HEK293 (cell line): ENCODE measurements around the gene SAMD4B.

Source experiments
- BCL6B ChIP-seq: fragments of 450-650 bp; formaldehyde crosslinking; IDR thresholded peaks from 2 replicates; pipeline ENCODE4 v1.5.1; 2017; ENCODE audit warnings: missing biosample characterization, missing genetic modification characterization
- CTCF ChIP-seq: fragments of 450-650 bp; formaldehyde crosslinking; IDR thresholded peaks from 2 replicates; pipeline ENCODE4 v1.5.1; 2016; ENCODE audit warnings: missing biosample characterization, missing genetic modification characterization
- INSM2 ChIP-seq: fragments of 450-650 bp; formaldehyde crosslinking; IDR thresholded peaks from 2 replicates; pipeline ENCODE4 v1.5.1; 2016; ENCODE audit warnings: missing biosample characterization, missing genetic modification characterization
- KLF17 ChIP-seq: fragments of 450-650 bp; formaldehyde crosslinking; IDR thresholded peaks from 2 replicates; pipeline ENCODE4 v1.5.1; 2016; ENCODE audit warnings: missing biosample characterization, missing genetic modification characterization
- PRDM1 ChIP-seq: fragments of 450-650 bp; formaldehyde crosslinking; IDR thresholded peaks from 2 replicates; pipeline ENCODE4; 2016; ENCODE audit warnings: missing biosample characterization, missing genetic modification characterization
- TCF7L2 ChIP-seq: IDR thresholded peaks from 2 replicates; pipeline ENCODE4 v1.6.1; 2011; ENCODE audit warnings: low read depth, mild to moderate bottlenecking, inconsistent platforms, low read length, moderate library complexity, borderline replicate concordance
- ZBTB21 ChIP-seq: fragments of 450-650 bp; formaldehyde crosslinking; IDR thresholded peaks from 2 replicates; pipeline ENCODE4 v1.5.1; 2017; ENCODE audit warnings: missing biosample characterization, missing genetic modification characterization
- ZBTB48 ChIP-seq: fragments of 450-650 bp; formaldehyde crosslinking; IDR thresholded peaks from 2 replicates; pipeline ENCODE4 v1.5.1; 2016; ENCODE audit warnings: missing biosample characterization, missing genetic modification characterization
- ZNF114 ChIP-seq: fragments of 450-650 bp; formaldehyde crosslinking; IDR thresholded peaks from 2 replicates; pipeline ENCODE4 v1.5.0; 2017; ENCODE audit warnings: missing biosample characterization, missing genetic modification characterization
- ZNF214 ChIP-seq: fragments of 450-650 bp; formaldehyde crosslinking; IDR thresholded peaks from 2 replicates; pipeline ENCODE4 v1.5.1; 2017; ENCODE audit warnings: missing biosample characterization, mild to moderate bottlenecking, missing genetic modification characterization, borderline replicate concordance
- ZNF223 ChIP-seq: fragments of 450-650 bp; formaldehyde crosslinking; IDR thresholded peaks from 2 replicates; pipeline ENCODE4 v1.5.1; 2016; ENCODE audit warnings: missing biosample characterization, missing genetic modification characterization
- ZNF280C ChIP-seq: fragments of 450-650 bp; formaldehyde crosslinking; IDR thresholded peaks from 2 replicates; pipeline ENCODE4 v1.5.1; 2016; ENCODE audit warnings: missing biosample characterization, missing genetic modification characterization
- ZNF391 ChIP-seq: fragments of 450-650 bp; formaldehyde crosslinking; IDR thresholded peaks from 2 replicates; pipeline ENCODE4 v1.5.1; 2016; ENCODE audit warnings: low read depth, missing biosample characterization, missing genetic modification characterization, borderline replicate concordance
- ZNF473 ChIP-seq: fragments of 450-650 bp; formaldehyde crosslinking; IDR thresholded peaks from 2 replicates; pipeline ENCODE4 v1.5.1; 2017; ENCODE audit warnings: missing biosample characterization, missing genetic modification characterization
- ZNF488 ChIP-seq: fragments of 450-650 bp; formaldehyde crosslinking; IDR thresholded peaks from 2 replicates; pipeline ENCODE4 v1.5.1; 2016; ENCODE audit warnings: missing biosample characterization, missing genetic modification characterization
- ZNF548 ChIP-seq: fragments of 450-650 bp; formaldehyde crosslinking; IDR thresholded peaks from 2 replicates; pipeline ENCODE4 v1.5.1; 2016; ENCODE audit warnings: missing biosample characterization, missing genetic modification characterization
- ZNF549 ChIP-seq: fragments of 450-650 bp; IDR thresholded peaks from 2 replicates; pipeline ENCODE4 v1.5.1; 2018; ENCODE audit warnings: missing biosample characterization, missing genetic modification characterization, mild to moderate bottlenecking, inconsistent platforms, moderate library complexity
- ZNF561 ChIP-seq: fragments of 450-650 bp; IDR thresholded peaks from 2 replicates; pipeline ENCODE4 v1.5.1; 2018; ENCODE audit warnings: missing biosample characterization, missing genetic modification characterization, borderline replicate concordance
- ZNF571 ChIP-seq: fragments of 450-650 bp; formaldehyde crosslinking; IDR thresholded peaks from 2 replicates; pipeline ENCODE4 v1.5.0; 2017; ENCODE audit warnings: missing biosample characterization, missing genetic modification characterization
- ZNF658 ChIP-seq: fragments of 450-650 bp; formaldehyde crosslinking; IDR thresholded peaks from 2 replicates; pipeline ENCODE4; 2016; ENCODE audit warnings: missing biosample characterization, missing genetic modification characterization
- ZNF670 ChIP-seq: fragments of 450-650 bp; formaldehyde crosslinking; IDR thresholded peaks from 2 replicates; pipeline ENCODE4 v1.5.1; 2016; ENCODE audit warnings: missing biosample characterization, missing genetic modification characterization, low read depth
- ZSCAN30 ChIP-seq: fragments of 450-650 bp; IDR thresholded peaks from 2 replicates; pipeline ENCODE4 v1.5.1; 2018; ENCODE audit warnings: missing biosample characterization, mild to moderate bottlenecking, missing genetic modification characterization, moderate library complexity
- ZXDB ChIP-seq: fragments of 450-650 bp; formaldehyde crosslinking; IDR thresholded peaks from 2 replicates; pipeline ENCODE4 v1.5.1; 2016; ENCODE audit warnings: missing biosample characterization, missing genetic modification characterization
- TF ChIP-seq, protein P1 (sequence below): fragments of 450-650 bp; formaldehyde crosslinking; IDR thresholded peaks from 2 replicates; pipeline ENCODE4 v1.5.1; 2016; ENCODE audit warnings: missing biosample characterization, missing genetic modification characterization, borderline replicate concordance
- TF ChIP-seq, protein P2 (sequence below): fragments of 450-650 bp; IDR thresholded peaks from 2 replicates; pipeline ENCODE4 v1.5.1; 2018; ENCODE audit warnings: missing biosample characterization, missing genetic modification characterization

SAMD4B gene

DNA sequence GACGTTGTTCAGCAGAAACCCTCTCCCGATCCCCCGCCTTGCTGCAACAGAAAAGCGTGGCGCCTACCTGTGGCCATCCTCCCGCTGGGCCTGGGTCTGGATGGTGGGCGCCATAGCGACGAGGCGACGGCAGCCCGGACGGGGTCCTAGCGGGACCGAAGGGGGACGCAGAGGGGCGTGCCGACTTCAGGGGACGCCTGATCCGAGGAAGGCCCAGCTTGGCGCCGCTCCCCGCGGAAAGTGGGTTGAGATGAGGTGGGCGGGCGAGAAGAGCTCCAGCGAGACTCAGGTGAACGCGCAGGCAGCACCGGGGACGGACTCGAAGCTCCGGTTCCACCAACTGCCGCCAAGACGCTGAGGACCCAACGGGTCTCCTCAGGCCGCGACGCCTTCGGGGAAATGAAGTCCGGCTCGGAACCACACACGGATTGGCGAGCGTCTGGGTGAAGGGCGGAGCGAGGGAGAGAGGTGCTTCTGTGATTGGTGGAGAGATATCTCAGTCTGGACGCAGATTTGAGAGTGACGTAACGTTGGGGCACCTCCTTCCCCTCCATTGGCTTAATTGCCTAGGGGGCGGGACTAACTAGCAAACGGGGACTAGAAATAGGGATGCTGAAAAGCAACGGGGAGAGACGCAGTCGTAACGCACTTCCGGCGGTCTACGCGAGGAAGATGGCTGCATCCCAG, 48.7 kb downstream of the SAMD4B start, which contains the start of the genes MED29 and PAF1 (continued):
- TF ChIP-seq INSM2 (tag by site-specific recombination): peak; percentile 88; the same call in 1 of the 2 replicates
- TF ChIP-seq ZNF114 (tag by site-specific recombination): no peak
- TF ChIP-seq, protein P1, sequence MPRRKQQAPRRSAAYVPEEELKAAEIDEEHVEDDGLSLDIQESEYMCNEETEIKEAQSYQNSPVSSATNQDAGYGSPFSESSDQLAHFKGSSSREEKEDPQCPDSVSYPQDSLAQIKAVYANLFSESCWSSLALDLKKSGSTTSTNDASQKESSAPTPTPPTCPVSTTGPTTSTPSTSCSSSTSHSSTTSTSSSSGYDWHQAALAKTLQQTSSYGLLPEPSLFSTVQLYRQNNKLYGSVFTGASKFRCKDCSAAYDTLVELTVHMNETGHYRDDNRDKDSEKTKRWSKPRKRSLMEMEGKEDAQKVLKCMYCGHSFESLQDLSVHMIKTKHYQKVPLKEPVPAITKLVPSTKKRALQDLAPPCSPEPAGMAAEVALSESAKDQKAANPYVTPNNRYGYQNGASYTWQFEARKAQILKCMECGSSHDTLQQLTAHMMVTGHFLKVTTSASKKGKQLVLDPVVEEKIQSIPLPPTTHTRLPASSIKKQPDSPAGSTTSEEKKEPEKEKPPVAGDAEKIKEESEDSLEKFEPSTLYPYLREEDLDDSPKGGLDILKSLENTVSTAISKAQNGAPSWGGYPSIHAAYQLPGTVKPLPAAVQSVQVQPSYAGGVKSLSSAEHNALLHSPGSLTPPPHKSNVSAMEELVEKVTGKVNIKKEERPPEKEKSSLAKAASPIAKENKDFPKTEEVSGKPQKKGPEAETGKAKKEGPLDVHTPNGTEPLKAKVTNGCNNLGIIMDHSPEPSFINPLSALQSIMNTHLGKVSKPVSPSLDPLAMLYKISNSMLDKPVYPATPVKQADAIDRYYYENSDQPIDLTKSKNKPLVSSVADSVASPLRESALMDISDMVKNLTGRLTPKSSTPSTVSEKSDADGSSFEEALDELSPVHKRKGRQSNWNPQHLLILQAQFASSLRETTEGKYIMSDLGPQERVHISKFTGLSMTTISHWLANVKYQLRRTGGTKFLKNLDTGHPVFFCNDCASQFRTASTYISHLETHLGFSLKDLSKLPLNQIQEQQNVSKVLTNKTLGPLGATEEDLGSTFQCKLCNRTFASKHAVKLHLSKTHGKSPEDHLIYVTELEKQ: 0 out of 2 replicates have a peak, but pooled peaks have one; percentile 55
- TF ChIP-seq TCF7L2: no peak
- no peak for TF ChIP-seq BCL6B (tag by site-specific recombination)
- TF ChIP-seq ZNF670 (tag by site-specific recombination): no peak
- TF ChIP-seq ZBTB21: peak; percentile 95
- TF ChIP-seq, protein P2, sequence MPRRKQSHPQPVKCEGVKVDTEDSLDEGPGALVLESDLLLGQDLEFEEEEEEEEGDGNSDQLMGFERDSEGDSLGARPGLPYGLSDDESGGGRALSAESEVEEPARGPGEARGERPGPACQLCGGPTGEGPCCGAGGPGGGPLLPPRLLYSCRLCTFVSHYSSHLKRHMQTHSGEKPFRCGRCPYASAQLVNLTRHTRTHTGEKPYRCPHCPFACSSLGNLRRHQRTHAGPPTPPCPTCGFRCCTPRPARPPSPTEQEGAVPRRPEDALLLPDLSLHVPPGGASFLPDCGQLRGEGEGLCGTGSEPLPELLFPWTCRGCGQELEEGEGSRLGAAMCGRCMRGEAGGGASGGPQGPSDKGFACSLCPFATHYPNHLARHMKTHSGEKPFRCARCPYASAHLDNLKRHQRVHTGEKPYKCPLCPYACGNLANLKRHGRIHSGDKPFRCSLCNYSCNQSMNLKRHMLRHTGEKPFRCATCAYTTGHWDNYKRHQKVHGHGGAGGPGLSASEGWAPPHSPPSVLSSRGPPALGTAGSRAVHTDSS (tag by site-specific recombination): no peak
- no peak for TF ChIP-seq ZNF549 (tag by site-specific recombination)
- TF ChIP-seq ZNF223: peak; percentile 14; the same call in 1 of the 2 replicates
- no peak for TF ChIP-seq ZNF280C
- no peak for TF ChIP-seq ZNF488 (tag by site-specific recombination)
- peak; percentile 58; the same call in 1 of the 2 replicates for TF ChIP-seq PRDM1 (tag by site-specific recombination)
- no peak for TF ChIP-seq ZNF473
- no peak; the same call in 1 of the 2 replicates for TF ChIP-seq ZNF658 (tag by site-specific recombination)
- peak; percentile 100 for TF ChIP-seq ZNF561 (tag by site-specific recombination)
- TF ChIP-seq ZNF214 (tag by site-specific recombination): no peak
- TF ChIP-seq ZNF391 (tag by site-specific recombination): peak; percentile 97
- no peak for TF ChIP-seq ZNF571
- TF ChIP-seq ZSCAN30 (tag by site-specific recombination): peak; percentile 95
- peak; percentile 100 for TF ChIP-seq CTCF (tag by site-specific recombination)
- TF ChIP-seq ZNF548 (tag by site-specific recombination): no peak
- TF ChIP-seq ZBTB48 (tag by site-specific recombination): peak; percentile 88
- TF ChIP-seq KLF17 (tag by site-specific recombination): peak; percentile 97
- TF ChIP-seq ZXDB (tag by site-specific recombination): peak; percentile 98
